ENCODE measurements around the gene LIPC. TPM values are rescaled to one million over a fixed set of nuclear protein-coding genes. Genes with fewer than 3 reads are reported as not detected.
A peak's percentile ranks its signal among the peaks of the same experiment; 100 is the strongest.

LIPC gene
- total RNA-seq, 1 donor from 2014 or later = 0.64 TPM

DNA sequence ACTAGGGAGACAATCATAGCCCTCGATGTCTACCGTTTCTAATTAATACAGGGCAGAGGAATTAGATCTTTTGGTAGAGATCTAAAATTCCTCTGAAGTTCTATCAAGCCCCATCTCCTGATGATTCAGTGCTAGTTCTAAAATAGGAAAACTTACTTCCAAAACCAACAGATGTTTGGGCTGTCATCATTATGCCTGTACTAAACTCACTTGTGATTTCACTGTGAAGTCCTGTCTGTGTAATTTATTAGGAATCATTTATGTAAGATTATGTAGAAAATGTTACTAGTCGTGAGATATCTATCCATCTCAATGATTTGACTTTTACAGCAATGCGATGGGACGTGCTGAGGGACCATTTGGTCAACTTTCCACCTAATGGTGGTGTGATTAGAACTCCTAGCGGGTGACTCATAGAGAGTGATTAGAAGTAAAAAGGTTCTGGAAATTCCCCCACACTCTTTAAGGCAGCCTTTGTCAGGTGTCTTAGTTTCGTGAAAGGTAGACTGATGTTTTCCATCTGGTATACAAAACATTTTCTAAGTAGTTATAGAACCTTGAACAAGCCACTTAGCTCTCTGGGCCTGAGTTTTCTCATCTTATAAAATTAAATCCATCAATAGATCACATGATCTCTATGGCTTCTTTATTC lies 34.2 kb downstream of the LIPC start:
- intact Hi-C loops (cut with DNase I) = no loop called here
- Histone ChIP-seq H3K4me3 (no peak overlapping the region), H3K4me1 (no peaks in the 10 kb centered on the region), H3K27ac (no peak overlapping the region), H3K9me3 (no peaks in the 10 kb centered on the region), H3K27me3 (no peaks in the 10 kb centered on the region), H3K36me3 (no peaks in the 10 kb centered on the region)
- ATAC-seq (no peak), DNase-seq (no peak)
- TF ChIP-seq, protein P1, sequence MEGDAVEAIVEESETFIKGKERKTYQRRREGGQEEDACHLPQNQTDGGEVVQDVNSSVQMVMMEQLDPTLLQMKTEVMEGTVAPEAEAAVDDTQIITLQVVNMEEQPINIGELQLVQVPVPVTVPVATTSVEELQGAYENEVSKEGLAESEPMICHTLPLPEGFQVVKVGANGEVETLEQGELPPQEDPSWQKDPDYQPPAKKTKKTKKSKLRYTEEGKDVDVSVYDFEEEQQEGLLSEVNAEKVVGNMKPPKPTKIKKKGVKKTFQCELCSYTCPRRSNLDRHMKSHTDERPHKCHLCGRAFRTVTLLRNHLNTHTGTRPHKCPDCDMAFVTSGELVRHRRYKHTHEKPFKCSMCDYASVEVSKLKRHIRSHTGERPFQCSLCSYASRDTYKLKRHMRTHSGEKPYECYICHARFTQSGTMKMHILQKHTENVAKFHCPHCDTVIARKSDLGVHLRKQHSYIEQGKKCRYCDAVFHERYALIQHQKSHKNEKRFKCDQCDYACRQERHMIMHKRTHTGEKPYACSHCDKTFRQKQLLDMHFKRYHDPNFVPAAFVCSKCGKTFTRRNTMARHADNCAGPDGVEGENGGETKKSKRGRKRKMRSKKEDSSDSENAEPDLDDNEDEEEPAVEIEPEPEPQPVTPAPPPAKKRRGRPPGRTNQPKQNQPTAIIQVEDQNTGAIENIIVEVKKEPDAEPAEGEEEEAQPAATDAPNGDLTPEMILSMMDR (IDR thresholded peaks at IDR 0.05) = no peak

DNA sequence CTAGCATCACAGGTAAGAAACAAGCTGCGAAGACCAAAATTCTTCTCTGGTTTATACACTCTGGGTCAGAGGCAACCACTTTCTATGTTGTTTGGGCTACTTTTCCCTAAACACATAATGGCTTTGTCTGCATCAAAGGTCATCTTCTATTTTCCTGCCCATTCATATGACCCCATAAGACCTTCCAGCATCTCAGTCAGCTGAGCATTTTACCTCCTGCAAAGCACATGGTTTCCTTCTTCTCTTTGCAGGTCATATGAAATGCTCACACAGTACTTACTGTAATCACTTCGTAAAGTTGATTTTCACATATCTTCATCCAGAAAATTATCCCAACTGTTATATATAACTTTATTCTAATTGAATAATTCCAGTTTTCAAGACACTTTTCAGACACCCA lies 34.8 kb downstream of the LIPC start:
- DNase-seq (no peak), ATAC-seq (no peak)
- TF ChIP-seq, protein P1 (IDR thresholded peaks at IDR 0.05) = no peak
- H3K27me3 ChIP-seq = no peaks in the 10 kb centered on the region
- H3K4me3 ChIP-seq = no peak overlapping the region
- intact Hi-C loops (cut with DNase I) = no loop called here
- H3K36me3 ChIP-seq = no peaks in the 10 kb centered on the region
- H3K4me1 ChIP-seq = no peaks in the 10 kb centered on the region
- no peaks in the 10 kb centered on the region for H3K9me3 ChIP-seq
- H3K27ac ChIP-seq = no peak overlapping the region

DNA sequence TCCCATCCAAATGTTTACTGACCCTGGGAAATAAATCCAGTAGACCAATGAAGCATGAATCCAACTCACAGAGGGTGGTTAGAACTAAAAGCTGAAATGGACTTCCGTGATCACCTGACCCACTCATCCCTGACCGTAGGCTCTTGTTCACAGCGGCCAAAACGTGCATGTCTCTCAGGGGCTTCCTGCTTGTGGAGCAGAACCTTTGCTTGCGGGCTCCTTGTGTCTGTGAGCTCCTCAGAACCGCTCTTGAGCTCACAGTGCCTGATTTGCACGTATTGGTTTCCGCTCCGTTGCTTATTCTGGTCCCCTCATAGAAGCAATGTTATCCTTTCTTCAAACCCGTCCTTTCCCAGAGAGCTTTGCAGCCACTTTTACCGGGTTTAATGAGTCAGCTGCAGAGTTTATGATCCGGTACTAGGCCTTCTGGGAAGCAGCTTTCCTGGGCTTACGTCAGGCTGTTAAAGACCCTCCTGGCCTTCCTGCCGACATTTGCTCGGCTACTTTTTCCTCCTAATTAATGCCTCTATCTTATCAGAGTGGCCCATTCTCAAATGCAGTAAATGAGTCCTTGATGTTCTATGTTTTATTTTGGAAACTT lies 35.4 kb downstream of the LIPC start:
- no peak overlapping the region for H3K4me3 ChIP-seq
- no peaks in the 10 kb centered on the region for H3K4me1 ChIP-seq
- no peaks in the 10 kb centered on the region for H3K36me3 ChIP-seq
- DNase-seq (no peak), ATAC-seq (no peak)
- intact Hi-C loops (cut with DNase I) = no loop called here
- H3K9me3 ChIP-seq = no peaks in the 10 kb centered on the region
- H3K27ac ChIP-seq = no peak overlapping the region
- no peaks in the 10 kb centered on the region for H3K27me3 ChIP-seq
- TF ChIP-seq, protein P1 (IDR thresholded peaks at IDR 0.05) = no peak

DNA sequence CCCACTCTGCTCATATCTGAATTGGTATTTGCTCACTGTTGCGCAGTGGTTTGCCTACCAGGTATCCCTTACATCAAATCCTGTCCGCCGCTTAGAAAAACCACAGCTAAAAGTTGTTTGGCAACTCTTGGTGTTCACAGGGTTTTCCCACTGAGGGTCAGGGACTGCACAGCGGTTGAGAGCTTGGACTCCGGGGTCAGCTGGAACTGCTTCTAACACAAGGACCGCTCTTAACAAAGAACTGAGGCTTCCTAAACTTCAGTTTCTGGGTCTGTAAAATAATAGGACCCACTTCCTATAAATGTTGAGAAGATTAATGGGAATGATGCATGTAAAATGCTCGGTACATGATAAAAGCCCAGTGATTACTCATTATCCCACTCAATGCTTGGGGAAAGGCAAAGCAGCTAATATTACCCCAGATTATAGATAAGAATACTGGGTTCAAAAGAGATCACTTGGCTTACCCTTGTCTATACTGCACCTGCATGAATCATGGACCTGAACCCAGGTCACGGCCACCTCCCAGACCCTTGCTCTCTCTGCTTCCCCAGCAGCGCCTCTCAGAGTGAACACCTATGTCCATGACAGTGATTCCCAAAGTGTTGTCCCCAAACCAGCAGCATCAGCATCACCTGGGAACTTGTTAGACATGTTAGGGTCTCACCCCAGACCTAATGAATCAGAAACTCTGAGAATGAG lies 36.1 kb downstream of the LIPC start:
- Histone ChIP-seq H3K9me3 (no peaks in the 10 kb centered on the region), H3K36me3 (no peaks in the 10 kb centered on the region), H3K4me3 (no peak overlapping the region), H3K27ac (no peak overlapping the region), H3K27me3 (no peaks in the 10 kb centered on the region), H3K4me1 (peaks cover 4% of the 10 kb centered on the region)
- intact Hi-C loops (cut with DNase I) = no loop called here
- TF ChIP-seq, protein P1 (IDR thresholded peaks at IDR 0.05) = no peak
- DNase-seq = no peak
- peak; percentile 38 for ATAC-seq

- ATAC-seq (peak; percentile 82), DNase-seq (no peak)
- intact Hi-C loops (cut with DNase I) = no loop called here
- Histone ChIP-seq H3K9me3 (no peaks in the 10 kb centered on the region), H3K4me3 (no peak overlapping the region), H3K27me3 (no peaks in the 10 kb centered on the region), H3K36me3 (no peaks in the 10 kb centered on the region), H3K27ac (peak overlapping the region; percentile 47), H3K4me1 (peaks cover 17% of the 10 kb centered on the region)
- TF ChIP-seq, protein P1 (IDR thresholded peaks at IDR 0.05) = no peak
Measured at GRCh38 chr15:58469432-58470353, 37.9 kb downstream of the LIPC start.

All from upper lobe of right lung (tissue), 1 donor.